NCI-H2107 treated with DMSO at 0.1 percent for 48 hours (cell line): Measurements from ENCODE around the gene LRRC45.
A peak's percentile ranks its signal among the peaks of the same experiment; 100 is the strongest.

Experiments used
- DNase-seq: peaks from one replicate; lab custom pipeline; 2025; ENCODE audit not compliant: unreplicated experiment; lab: John Stamatoyannopoulos, UW

The LRRC45 gene

DNA sequence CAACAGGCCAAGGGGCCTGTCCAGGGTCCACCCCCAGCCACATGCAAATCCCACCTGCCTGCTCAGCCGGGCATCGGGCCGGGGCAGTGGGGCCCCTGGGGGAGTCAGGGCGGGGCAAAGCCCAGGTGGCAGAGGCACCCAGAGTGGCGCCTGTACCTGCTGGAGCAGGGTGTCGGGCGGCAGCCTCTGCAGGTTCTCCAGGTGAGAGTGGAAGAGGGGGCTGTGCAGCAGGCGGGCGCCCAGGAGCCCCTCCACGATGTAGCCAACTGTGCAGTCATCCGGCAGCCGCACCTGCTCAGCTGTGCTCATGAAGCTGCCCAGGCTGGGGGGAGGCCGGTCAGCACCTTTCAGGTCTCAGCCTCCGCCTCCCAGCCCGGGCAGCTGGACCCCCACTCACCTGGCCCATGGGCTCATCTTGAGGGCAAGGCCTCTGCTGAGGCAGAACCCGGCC is 26.4 kb downstream of the LRRC45 start:
- DNase-seq, result no peak

DNA sequence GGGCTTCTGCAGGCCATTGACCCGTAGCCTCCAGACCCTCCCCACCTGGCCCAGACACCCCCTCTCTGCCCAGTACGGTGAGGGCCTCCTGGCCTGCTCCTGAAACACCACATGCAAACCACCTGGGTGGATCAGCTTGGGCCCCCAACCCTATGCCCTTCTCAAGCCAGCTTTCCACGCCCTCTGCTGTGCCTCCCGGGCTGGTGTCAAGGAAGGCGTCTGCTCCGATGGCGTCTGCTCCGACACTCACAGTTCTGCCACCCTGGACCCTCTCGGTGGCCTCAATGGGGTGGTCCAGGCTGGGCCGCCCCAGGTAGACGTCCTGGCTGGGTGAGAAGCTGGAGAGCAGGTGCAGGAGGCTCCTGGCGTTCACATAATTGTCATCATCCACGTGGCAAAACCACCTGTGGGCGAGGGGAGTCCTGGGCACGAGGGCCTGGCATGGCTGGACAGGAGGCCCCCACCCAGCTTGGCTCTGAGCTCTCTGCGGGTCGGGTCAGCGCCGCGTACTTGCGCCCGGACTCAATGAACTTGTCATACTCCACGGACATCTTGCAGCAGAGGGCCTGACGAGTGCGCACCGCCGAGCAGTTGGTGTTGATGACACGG is 27.2 kb downstream of the LRRC45 start:
- no peak for DNase-seq

DNA sequence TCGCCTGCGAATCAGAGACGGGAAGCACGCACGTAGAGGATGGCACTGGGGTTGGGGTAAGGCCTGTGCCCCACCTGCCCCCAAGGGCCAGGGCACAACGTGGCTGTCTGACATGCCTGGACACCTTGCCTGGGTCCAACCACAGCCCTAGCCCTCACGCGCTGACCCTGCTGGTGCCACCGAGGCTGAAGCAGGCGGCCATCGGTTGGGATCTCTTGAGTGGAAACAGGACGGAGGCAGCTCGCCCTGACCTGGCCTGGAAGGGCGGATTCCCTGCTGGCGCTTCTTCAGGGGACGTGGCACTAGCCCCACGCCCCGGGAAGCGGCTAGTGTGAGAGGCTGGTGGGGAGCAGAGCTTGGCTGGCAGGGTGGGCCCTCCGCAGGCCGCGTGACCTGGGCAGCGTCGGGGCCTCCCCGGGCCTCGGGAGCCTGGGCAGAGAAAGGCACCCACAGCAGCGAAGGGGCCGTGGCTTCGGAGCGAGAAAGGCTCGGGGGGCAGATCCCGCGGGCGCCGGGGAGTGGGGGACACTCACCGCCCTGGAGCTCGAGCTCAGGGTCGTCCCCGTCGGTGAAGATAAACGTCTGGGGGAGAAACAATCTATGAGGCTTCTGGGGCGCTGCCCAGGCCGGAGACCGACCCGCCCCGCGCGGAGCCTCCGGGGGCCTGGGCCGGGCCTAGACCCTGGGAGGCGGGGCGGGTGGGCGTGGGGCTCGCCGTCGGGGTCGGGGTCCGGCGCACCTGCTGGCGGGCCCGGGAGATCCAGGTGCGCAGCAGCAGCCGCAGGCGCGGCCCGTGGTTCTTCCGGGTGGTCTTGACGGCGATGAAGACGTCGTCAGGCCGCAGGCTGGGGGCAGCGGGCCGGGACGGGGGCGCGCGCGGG is 27.9 kb downstream of the LRRC45 start:
- DNase-seq, result no peak

DNA sequence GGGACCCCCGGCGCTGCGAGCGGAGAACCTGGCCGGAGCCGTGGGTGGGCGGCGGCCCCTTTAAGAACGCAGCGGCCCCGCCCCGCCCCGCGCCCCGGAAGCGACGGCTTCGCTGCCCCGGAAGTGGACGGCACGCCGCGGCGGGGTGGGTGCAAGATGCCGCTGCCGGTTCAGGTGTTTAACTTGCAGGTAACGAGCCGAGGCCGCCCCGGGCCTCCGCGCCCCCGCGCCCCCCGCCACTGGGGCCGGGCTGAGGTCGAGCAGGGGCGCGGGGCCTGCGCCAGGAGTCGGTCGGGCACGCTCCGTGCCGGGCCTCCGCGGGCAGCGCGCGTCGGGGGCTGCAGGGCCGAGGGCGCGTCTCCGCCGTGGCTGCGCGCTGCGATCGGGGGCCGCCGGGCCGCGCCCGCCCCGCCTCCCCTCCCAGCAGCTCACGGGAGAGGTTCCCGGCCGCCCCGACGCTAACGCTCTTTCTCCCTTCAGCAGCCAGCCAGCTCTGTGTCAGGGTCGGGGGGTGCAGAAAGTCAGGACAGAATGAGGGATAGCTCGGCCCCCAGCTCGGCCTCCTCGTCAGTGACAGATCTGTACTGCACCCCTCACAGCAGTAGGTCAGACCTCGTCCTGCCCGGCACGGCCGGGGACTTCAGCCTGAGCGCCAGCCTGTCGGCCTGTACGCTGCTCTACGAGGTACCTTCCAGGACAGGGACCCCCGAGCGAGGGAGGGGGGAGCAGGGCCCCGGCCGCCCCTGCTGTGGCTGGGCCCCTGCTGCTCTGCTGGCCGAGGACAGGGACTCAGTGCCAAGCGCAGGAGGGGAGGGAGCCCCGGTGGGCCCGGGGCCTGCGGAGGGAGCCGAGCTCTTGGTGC is 28.9 kb downstream of the LRRC45 start, which contains the start of the genes GPS1 and RFNG:
GPS1 (plus strand) TSS at position 123 of the 862 bp plus-strand sequence; CDS start at position 157, 34 bp downstream.
RFNG (minus strand) TSS at position 36 of the 862 bp plus-strand sequence. CDS start 45 bp downstream, outside the sequence.
- peak; percentile 14 for DNase-seq

DNA sequence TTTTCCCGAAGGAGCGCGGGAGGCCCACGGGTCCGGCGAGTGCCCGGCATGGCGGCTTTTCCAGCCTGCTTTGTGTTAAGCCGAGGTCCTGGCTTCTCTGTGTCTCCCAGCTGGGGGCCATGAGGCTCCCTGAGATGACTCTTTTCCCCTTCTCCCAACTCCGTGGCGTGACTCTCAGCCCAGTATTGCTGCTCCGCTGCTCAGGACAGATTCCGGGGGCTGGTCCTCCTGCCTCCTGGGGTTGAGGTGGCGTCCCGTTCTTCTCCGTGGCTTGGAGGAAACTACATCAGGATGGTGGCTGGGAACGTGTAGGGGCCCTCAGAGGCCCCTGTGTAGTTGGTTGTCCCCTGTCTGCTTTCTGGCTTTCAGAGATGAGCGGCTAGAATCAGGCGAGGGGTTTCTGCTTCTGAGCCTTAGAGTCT is 29.5 kb downstream of the LRRC45 start:
- DNase-seq, result no peak

DNA sequence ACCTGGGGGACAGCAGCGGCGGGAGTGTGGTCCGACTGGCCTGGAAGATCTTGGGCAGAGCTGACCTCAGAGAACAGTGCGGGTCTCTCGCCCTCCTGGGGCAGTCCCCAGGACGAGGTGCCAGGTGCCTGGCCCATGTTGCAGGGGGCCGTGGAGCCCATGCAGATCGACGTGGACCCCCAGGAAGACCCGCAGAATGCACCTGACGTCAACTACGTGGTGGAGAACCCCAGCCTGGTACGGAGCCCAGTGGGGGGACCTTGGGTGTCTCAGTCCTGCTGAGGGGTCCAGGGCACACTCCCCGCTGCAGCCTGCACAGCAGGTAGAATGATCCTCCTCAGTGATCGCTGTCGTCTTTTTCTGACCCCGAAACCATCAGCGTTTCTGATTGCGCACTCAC is 30.0 kb downstream of the LRRC45 start:
- DNase-seq, result no peak

DNA sequence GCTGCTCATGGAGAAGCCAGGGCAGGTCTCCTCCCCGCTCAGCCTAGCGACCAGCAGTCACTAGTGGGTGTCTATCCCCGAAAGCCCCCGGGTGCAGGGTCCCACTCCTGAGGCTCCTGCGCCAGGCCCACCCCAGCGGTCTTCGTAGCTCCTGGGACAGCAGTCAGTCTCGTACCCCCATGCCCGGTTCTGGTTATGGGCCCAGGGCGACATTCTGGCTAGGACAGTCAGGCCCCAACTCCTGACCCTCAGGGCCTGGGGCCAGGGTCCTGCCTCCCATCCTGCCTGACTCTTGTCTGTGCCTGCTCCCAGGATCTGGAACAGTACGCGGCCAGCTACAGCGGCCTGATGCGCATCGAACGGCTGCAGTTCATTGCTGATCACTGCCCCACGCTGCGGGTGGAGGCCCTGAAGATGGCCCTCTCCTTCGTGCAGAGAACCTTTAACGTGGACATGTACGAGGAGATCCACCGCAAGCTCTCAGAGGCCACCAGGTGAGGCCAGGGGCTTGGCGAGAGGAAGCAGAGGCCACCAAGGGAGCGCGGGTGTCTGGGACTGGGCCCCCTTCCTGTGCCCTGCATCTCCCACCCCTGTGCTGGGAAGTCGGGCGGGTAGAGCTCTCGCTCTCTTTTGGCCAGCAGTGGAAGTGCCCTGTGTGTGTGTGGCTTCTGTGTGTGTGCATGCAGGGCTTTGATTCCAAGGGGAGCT is 30.6 kb downstream of the LRRC45 start:
- DNase-seq, result no peak

DNA sequence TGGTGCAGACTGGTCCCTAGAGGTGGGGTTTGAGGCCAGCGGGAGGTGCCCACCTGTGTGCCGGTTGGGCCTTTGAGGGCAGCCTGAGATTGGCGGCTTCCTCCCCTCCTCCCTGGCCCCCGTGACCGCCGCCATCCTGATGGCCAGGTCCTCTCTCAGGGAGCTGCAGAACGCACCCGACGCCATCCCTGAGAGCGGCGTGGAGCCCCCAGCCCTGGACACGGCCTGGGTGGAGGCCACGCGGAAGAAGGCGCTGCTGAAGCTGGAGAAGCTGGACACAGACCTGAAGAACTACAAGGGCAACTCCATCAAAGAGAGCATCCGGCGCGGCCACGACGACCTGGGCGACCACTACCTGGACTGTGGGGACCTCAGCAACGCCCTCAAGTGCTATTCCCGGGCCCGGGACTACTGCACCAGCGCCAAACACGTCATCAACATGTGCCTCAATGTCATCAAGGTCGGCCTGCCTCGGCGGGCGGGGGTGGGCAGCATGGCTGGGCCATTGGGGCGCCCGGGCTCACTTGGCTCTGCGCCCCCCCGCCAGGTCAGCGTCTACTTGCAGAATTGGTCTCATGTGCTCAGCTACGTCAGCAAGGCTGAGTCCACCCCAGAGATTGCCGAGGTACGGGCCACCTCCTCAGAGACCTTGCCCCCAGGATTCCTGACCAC is 31.4 kb downstream of the LRRC45 start:
- DNase-seq, result no peak

DNA sequence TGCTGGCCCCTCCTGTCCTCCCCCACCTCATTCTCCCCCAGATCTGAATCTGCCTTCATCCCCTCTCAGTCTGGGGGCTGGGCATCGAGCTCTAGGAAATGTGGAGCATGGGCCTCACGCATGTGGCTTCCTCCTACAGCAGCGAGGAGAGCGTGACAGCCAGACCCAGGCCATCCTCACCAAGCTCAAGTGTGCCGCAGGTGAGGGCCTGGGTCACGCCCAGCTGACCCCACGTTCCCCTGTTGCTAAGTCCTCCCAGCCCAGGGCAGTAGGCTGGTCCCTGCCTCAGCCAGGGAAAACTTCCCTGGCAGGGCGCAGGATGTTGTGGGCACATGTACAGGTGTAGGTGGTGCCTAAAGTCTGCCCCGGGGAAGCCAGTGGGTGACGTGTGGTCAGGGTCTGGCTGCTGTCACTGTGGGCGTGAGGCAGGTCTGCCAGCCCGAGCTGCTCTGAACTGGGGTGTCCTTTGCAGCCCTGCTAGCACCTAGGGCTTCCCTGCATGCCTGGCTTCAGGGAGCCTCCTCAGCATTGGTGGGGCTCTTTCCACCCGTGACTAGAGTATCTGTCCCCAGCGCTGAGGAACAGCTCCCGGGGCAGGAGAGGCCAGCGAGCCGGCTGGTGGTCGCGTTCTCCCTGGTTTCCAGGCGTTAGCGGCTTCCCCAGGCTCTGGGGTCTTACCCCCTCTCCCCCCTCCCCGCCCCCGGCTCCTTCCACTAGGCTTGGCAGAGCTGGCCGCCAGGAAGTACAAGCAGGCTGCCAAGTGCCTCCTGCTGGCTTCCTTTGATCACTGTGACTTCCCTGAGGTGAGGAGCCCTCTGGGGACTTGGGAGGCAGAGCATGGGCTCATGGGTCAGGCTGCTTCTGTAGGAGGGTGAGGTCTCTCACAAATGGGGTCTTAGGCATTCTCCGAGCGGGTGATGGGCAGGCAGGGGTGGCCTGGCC is 32.2 kb downstream of the LRRC45 start:
- DNase-seq, result no peak

DNA sequence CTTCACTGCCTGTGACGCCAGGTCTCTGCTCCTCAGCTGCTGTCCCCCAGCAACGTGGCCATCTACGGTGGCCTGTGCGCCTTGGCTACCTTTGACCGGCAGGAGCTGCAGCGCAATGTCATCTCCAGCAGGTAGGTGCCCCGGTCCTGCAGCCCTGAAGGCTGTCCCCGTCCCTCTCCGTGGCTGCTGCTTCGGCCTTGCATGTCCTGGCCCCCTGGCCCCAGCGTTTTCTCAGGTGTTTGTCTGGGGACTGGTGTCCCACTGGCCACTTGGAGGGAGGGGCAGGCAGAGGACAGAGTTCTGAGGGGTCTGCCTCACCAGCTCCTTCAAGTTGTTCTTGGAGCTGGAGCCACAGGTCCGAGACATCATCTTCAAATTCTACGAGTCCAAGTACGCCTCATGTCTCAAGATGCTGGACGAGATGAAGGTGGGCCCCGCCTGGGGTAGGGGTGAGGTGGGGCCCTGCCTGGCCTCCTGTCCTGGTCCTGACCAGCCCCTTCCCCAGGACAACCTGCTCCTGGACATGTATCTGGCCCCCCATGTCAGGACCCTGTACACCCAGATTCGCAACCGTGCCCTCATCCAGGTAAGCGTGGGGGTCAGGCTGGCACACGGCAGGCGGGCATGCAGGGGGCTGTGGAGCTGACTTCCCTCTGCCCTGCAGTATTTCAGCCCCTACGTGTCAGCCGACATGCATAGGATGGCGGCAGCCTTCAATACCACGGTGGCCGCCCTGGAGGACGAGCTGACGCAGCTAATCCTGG is 33.0 kb downstream of the LRRC45 start:
- DNase-seq, result no peak

DNA sequence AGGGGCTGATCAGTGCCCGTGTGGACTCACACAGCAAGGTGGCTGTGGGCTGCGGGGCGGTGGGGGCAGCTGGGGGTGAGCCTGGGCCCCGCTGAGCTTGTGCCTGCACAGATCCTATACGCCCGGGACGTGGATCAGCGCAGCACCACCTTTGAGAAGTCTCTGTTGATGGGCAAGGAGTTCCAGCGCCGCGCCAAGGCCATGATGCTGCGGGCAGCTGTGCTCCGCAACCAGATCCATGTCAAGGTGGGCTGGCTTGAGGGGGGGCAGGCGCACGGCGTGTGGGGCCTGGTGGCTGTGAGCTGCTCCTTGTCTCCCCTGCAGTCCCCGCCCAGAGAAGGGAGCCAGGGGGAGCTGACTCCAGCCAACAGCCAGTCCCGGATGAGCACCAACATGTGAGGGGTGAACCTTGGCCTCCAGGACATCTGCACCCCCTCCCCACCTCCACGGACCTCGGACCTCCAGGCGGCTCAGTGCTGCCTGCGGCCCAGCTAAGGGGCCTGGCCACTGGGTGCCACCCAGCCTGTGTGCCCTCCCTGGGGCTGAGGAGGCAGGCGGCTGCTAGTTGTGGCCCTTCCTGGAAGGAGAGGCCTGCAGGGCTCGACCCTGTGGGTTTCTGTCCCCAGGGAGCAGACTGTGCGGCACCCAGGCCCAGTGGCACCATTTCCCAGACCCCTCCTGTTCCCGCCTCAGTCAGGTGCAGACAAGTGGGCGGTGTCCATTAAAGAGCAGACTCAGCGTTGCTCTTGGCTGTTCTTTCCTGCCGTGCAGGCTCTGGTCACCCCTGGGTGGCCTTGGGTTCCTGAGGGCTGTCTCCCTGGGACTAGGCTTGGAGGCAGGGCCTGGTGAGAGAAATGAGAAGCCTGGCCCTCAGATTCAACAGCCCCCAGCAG is 33.9 kb downstream of the LRRC45 start:
- DNase-seq, result no peak

DNA sequence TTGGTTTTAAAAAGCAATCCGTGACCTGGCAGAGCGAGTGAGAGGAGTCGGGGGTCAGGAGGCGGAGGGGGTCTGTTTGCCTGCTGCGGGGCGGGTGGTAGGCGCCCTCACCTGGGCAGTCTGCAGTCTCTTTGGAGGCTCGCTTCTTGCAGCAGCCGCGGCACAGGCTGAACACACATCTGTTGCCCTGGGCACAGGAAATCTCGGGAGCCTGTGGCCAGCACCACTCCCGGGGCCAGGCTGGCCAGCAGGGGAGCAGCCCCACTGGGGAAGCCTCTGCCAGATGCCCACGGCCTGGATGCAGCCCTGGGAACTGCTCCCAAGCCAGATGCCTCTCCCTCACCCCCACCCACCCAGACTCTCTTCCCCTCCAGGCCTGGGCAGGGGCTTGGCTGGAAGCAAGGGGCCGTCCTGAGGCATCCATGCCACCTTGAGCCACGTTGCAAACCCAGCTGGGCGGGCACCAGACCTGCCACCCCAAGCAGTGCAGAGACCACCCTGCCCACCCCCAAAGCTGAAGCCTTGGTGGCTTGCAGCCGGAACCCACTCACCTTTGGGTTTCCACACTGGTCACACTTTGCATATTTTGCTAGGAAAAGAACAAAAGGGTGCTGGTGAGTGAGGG is 35.2 kb downstream of the LRRC45 start:
- DNase-seq, result no peak

DNA sequence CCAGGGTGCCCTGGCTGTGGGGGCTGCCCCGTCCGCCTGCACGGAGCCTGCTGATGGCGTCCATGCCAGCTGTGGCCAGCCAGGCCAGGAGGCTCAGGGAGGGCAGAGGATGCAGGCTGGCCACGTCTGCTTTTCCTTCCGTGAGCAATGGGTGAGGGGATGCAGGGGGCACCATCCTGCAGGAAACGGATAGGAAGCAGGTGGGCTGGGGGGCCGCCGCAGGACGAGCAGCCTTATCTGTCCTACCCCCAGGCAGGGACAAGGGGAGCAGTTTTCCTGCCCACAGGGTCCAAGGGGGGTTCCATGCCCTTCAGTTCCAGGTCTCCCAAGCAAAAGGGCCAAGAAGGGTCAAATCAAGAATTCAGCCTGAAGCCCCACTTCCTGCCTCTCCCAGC is 35.7 kb downstream of the LRRC45 start:
- no peak for DNase-seq

DNA sequence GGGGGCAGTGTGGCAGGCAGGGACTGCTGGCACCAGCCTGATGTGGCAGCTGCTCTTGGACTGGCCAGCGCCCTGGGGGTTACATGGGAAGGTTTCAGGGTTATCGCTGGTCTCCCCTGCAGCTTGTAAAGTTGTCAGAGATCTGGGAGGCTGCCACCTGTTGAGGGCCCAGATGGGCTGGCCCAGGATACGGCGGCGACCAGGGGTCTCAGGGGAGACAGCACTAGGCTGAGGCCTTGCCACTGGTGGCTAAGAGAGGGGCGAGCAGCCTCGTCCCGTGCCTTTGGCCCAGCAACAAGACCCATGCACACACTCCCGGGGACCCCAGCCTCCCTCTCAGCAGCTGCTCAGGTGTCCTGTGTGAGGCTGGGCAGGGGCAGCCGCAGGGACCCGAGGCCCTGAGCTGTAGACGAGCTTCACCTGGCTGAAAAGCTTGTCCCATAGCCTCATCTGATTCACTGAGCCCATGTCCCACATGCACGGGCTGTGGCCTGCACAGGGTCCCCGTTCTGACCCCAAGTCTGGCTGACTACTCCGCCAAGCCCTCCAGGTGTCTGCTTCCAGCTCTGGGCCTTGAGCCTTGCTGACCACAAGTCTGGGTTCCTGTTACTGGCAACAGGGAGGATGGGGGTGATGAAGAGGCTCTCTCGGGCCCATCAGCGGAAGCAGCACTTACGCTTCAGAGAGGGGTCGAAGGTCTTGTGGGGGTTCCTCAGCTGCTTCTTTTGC is 36.3 kb downstream of the LRRC45 start:
- no peak for DNase-seq

DNA sequence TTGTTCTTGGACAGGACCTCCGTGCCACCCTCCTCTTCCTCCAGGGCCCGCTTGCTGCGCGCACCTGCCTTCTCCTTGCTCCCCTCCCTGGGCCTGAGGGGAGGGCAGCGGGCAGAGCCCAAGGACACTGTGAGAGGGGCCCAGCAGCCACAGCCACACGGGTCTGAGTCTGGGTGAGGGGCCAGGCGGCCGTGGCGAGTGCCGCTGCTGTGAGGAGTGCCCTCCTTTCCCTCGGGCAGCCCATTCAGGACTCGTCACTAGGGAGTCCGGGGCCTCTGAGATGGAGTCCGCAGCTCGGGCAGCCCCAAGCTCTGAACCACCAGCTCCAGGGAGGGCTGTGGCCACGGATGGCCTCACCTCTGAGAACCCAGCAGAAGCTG is 36.9 kb downstream of the LRRC45 start:
- DNase-seq, result no peak

DNA sequence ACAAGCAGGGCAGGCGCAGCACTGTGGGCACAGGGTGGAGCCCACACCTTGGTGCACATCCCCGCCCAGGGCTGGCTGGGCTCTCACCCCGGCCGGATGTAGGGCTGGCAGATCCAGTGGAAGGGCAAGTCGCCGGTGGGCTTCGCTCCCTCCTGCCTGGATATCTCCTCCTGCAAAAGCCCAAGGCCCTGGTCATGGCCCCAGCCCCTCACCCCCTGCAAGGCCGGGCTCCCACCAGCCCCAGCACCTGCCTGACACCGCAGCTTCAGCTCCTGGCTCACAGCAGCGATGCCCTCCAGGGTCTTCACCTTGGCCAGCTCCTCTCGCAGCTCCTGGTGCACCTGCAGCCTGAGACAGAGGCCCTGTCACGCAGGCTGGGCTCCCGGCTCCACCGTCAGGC is 37.5 kb downstream of the LRRC45 start:
- no peak for DNase-seq
